Measurements from ENCODE around the gene CAPN10. TPM values are rescaled to one million over a fixed set of nuclear protein-coding genes. Genes with fewer than 3 reads are reported as not detected.

CAPN10 gene
- total RNA-seq, 1 experiment from 2014 or later, result 61.3 TPM

DNA sequence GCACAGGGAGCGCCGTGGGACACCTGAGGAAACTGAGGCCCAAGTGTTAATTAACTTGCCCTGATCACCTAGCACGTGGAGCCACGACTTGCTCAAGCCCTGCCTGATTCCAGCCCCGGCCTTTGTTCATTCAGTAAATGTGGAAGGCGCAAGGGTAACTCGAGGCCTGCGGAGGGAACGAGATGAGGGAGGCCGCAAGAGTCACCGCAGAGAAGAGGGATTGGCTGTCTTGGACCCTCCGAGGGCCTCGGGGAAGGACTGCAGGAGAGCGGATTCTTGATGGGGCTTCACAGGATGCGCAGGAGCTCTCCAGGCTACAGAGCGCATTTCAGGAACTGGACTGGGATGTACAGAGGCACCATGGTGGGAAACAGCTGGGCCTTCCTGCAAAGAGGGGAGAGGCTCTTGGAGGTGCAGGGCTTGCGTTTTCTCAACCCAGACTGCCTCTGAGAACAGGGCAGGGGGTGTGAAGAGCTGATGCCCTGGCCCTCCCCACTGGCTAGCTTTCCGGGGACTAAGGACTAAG is 28.2 kb upstream of the CAPN10 start:
- TF ChIP-seq, protein P1, sequence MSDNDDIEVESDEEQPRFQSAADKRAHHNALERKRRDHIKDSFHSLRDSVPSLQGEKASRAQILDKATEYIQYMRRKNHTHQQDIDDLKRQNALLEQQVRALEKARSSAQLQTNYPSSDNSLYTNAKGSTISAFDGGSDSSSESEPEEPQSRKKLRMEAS (CRISPR knock-in tag; IDR thresholded peaks at IDR 0.05), result peak; percentile 84
- TF ChIP-seq, protein P2, sequence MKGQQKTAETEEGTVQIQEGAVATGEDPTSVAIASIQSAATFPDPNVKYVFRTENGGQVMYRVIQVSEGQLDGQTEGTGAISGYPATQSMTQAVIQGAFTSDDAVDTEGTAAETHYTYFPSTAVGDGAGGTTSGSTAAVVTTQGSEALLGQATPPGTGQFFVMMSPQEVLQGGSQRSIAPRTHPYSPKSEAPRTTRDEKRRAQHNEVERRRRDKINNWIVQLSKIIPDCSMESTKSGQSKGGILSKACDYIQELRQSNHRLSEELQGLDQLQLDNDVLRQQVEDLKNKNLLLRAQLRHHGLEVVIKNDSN (CRISPR knock-in tag; IDR thresholded peaks at IDR 0.05), result 0 out of 2 replicates have a peak, but pooled peaks have one; percentile 15
- TF ChIP-seq NFYB (CRISPR knock-in tag; conservative IDR thresholded peaks at IDR 0.05; ENCODE audit: low read depth), result no peak
- TF ChIP-seq STAT6 (CRISPR knock-in tag; conservative IDR thresholded peaks at IDR 0.05; ENCODE audit: low read depth), result no peak
- TF ChIP-seq NR3C1 (CRISPR knock-in tag; conservative IDR thresholded peaks at IDR 0.05; ENCODE audit: low read depth), result no peak
- no peak for TF ChIP-seq ZNF138 (CRISPR knock-in tag; conservative IDR thresholded peaks at IDR 0.05)
- TF ChIP-seq RORB (CRISPR knock-in tag; IDR thresholded peaks at IDR 0.05), result no peak
- TF ChIP-seq NFE2L1 (CRISPR knock-in tag; IDR thresholded peaks at IDR 0.05), result no peak
- no peak for TF ChIP-seq CDX4 (CRISPR knock-in tag; IDR thresholded peaks at IDR 0.05; ENCODE audit: borderline replicate concordance)
- TF ChIP-seq TCF7 (CRISPR knock-in tag; IDR thresholded peaks at IDR 0.05; ENCODE audit: low read depth), result no peak
- no peaks in the 10 kb centered on the region for H3K36me3 Mint-ChIP-seq
- H3K4me1 Mint-ChIP-seq, result peaks cover 29% of the 10 kb centered on the region
- ATAC-seq, result no peak
- CTCF ChIA-PET, result interaction anchor here (1.0 to 2.9 kb wide), 6 partner anchors 8 to 83 kb away, joined by 3 to 24 read pairs (median 8); partner anchors contain the start of gene CAPN10
- POLR2A ChIA-PET, result no interaction called here
- H3K4me3 Mint-ChIP-seq, result peak overlapping the region; percentile 57
- H3K9me3 Mint-ChIP-seq, result no peaks in the 10 kb centered on the region
- H3K27me3 Mint-ChIP-seq (ENCODE audit: low read depth), result peaks cover 32% of the 10 kb centered on the region
- H3K27ac Mint-ChIP-seq, result no peak overlapping the region
- no peak for DNase-seq (ENCODE audit: low spot score)

GRCh38 chr2:240559286-240559685 is 27.2 kb upstream of the CAPN10 start:
- ATAC-seq (no peak), DNase-seq (ENCODE audit: low spot score) (no peak)
- Mint-ChIP-seq H3K27me3 (ENCODE audit: low read depth) (peaks cover 32% of the 10 kb centered on the region), H3K36me3 (no peaks in the 10 kb centered on the region), H3K27ac (no peak overlapping the region), H3K4me3 (peak overlapping the region; percentile 66), H3K9me3 (no peaks in the 10 kb centered on the region), H3K4me1 (peaks cover 29% of the 10 kb centered on the region)
- POLR2A ChIA-PET, result no interaction called here
- CTCF ChIA-PET, result no interaction called here
- TF ChIP-seq, protein P3, sequence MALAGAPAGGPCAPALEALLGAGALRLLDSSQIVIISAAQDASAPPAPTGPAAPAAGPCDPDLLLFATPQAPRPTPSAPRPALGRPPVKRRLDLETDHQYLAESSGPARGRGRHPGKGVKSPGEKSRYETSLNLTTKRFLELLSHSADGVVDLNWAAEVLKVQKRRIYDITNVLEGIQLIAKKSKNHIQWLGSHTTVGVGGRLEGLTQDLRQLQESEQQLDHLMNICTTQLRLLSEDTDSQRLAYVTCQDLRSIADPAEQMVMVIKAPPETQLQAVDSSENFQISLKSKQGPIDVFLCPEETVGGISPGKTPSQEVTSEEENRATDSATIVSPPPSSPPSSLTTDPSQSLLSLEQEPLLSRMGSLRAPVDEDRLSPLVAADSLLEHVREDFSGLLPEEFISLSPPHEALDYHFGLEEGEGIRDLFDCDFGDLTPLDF (CRISPR knock-in tag; IDR thresholded peaks at IDR 0.05), result no peak
- no peak for TF ChIP-seq PRDM15 (CRISPR knock-in tag; IDR thresholded peaks at IDR 0.05)
- TF ChIP-seq OVOL2 (CRISPR knock-in tag; IDR thresholded peaks at IDR 0.05; ENCODE audit: borderline replicate concordance), result no peak
- TF ChIP-seq, protein P4, sequence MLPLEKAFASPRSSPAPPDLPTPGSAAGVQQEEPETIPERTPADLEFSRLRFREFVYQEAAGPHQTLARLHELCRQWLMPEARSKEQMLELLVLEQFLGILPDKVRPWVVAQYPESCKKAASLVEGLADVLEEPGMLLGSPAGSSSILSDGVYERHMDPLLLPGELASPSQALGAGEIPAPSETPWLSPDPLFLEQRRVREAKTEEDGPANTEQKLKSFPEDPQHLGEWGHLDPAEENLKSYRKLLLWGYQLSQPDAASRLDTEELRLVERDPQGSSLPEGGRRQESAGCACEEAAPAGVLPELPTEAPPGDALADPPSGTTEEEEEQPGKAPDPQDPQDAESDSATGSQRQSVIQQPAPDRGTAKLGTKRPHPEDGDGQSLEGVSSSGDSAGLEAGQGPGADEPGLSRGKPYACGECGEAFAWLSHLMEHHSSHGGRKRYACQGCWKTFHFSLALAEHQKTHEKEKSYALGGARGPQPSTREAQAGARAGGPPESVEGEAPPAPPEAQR (CRISPR knock-in tag; IDR thresholded peaks at IDR 0.05), result no peak
- TF ChIP-seq, protein P5, sequence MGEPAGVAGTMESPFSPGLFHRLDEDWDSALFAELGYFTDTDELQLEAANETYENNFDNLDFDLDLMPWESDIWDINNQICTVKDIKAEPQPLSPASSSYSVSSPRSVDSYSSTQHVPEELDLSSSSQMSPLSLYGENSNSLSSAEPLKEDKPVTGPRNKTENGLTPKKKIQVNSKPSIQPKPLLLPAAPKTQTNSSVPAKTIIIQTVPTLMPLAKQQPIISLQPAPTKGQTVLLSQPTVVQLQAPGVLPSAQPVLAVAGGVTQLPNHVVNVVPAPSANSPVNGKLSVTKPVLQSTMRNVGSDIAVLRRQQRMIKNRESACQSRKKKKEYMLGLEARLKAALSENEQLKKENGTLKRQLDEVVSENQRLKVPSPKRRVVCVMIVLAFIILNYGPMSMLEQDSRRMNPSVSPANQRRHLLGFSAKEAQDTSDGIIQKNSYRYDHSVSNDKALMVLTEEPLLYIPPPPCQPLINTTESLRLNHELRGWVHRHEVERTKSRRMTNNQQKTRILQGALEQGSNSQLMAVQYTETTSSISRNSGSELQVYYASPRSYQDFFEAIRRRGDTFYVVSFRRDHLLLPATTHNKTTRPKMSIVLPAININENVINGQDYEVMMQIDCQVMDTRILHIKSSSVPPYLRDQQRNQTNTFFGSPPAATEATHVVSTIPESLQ (CRISPR knock-in tag; IDR thresholded peaks at IDR 0.05), result no peak
